Mononuclear cell (primary cell): Measurements from ENCODE around the gene TP53I3. TPM values are rescaled to one million over a fixed set of nuclear protein-coding genes. Genes with fewer than 3 reads are reported as not detected.

Experiments
- H3K27me3 ChIP-seq: 2 replicates; pipeline ENCODE4 v1.6.0; 2011; ENCODE audit warnings: low read length, control low read depth; ENCODE audit not compliant: insufficient read depth
- H3K4me1 ChIP-seq: 2 replicates; pipeline ENCODE4 v1.5.1; 2011; ENCODE audit warnings: mild to moderate bottlenecking, low read length, control low read depth; ENCODE audit not compliant: insufficient read depth
- H3K4me3 ChIP-seq: 2 replicates; pipeline ENCODE4 v1.5.1; 2011; ENCODE audit warnings: mild to moderate bottlenecking, low read length, moderate library complexity
- H3K9me3 ChIP-seq: 2 replicates; pipeline ENCODE4 v1.5.1; 2011; ENCODE audit warnings: low read depth, mild to moderate bottlenecking, control low read depth, low read length
- total RNA-seq: library from RNA; depleted of rRNA; stranded (reverse); fragments of >200 nt; gene quantifications from one replicate; pipeline ENCODE4 v1.2.3, GENCODE V29; 2012

Gene TP53I3
- total RNA-seq, 1 donor = 5.6 TPM

DNA sequence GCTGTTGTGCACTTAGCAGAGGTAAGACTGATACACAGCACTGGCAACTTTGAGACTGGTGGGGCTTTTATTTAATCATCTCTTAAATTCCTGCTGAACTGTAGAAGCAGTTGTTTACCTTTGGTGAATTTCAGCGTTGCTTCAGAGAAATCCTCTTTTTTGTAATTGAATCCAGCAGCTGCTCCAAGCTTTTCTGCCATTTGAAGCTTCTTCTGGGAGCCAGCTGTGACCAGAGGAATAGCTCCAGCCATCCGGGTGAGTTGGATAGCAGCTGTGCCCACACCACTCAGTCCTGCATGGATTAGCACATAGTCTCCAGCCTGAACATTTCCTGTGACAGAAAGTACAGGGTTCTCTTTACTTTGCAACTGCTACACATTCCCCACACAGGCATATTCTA is 3.9 kb downstream of the TP53I3 start:
- Histone ChIP-seq H3K27me3 (no peaks in the 10 kb centered on the region), H3K4me1 (peaks cover 68% of the 10 kb centered on the region), H3K4me3 (no peak overlapping the region), H3K9me3 (no peaks in the 10 kb centered on the region)

- Histone ChIP-seq H3K4me1 (peaks cover 59% of the 10 kb centered on the region), H3K27me3 (no peaks in the 10 kb centered on the region), H3K9me3 (no peaks in the 10 kb centered on the region), H3K4me3 (no peak overlapping the region)
Observed at GRCh38 chr2:24077879-24078278, 6.8 kb downstream of the TP53I3 start.

- Histone ChIP-seq H3K27me3 (no peaks in the 10 kb centered on the region), H3K9me3 (no peaks in the 10 kb centered on the region), H3K4me3 (peak overlapping the region; percentile 72), H3K4me1 (peaks cover 55% of the 10 kb centered on the region)
Observed at GRCh38 chr2:24077535-24077877, 7.1 kb downstream of the TP53I3 start.

DNA sequence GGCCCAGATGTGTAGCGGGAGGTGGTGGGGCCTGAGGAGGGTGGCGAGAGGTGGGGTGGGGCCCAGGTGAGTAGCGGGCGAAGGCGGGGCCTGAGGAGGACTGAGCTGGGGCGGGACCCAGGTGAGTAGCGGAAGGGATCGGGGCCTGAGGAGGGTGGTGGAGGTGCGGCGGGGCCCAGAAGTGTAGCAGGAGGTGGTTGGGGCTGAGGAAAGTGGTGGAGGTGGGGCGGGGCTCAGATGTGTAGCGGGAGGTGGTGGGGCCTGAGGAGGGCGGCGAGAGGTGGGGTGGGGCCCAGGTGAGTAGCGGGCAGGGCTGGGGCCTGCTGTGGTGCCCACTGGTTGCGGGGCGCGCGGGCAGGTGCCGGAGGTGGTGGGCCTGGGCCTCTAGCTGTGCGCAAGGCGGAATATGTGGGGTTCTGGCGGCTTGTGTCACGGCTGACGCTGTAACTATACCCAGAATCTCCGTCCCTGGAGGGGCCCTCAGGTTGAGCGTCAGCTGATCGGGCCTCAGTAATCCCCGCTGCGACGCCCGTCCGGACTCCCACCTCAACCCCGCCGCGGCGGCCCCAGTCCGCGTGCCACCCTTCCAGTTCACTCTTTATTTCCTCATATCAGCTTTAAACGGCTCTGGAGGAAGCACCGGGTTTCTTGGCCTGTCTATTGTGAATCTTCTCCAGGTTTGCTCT is 7.6 kb downstream of the TP53I3 start:
- peak overlapping the region; percentile 72 for H3K4me3 ChIP-seq
- peaks cover 50% of the 10 kb centered on the region for H3K4me1 ChIP-seq
- no peaks in the 10 kb centered on the region for H3K27me3 ChIP-seq
- no peaks in the 10 kb centered on the region for H3K9me3 ChIP-seq

DNA sequence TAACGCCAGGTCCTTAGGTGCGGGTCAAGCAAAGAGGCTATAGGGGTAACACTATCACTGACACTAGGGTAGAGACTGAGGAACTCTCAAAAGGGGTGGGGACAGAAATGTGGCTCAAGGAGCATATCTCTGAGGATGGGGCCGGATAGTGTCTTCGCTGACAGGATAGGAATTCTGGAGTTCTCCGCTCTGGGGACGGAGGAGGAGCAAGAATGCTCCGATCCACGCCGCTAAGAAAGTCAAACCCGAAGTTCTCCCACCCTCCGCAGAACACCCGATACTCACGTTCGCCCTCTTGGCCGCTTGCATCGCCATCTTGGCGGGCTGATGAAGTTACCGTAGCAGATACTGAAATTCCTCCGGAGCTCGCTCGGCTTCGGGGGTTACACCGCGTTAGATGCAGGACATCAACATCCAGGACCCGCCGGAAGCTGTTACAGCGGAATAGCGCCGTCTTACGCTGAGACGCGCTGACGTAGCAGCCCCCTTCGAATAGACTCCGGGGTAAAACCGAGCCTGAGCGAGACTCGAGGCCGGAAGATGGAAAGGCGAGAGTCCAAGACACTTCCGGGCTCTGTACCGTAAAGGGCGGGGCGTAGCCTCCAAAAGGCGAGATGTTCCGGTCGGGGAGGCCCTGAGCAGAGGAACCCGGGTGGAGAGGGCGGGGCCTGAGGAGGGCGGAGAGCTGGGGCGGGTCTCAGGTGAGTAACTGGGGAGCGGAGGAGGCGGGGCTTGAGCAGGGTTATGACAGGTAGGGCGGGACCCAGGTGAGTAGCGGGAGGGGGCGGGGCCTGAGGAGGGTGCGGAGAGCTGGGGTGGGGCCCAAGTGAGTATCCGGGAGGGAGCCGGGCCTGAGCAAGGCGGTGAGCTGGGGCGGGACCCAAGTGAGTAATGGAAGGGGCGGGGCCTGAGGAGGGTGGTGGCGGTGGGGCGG is 8.5 kb downstream of the TP53I3 start, which contains the start of gene SF3B6:
TSS of gene SF3B6 (minus strand) at position 412 of the 934 bp plus-strand sequence. CDS start at position 315, 97 bp downstream.
- Histone ChIP-seq H3K4me1 (peaks cover 42% of the 10 kb centered on the region), H3K4me3 (peak within 1 kb of the TSS; percentile 72), H3K9me3 (no peaks in the 10 kb centered on the region), H3K27me3 (no peaks in the 10 kb centered on the region)

- no peaks in the 10 kb centered on the region for H3K9me3 ChIP-seq
- peaks cover 35% of the 10 kb centered on the region for H3K4me1 ChIP-seq
- H3K27me3 ChIP-seq = no peaks in the 10 kb centered on the region
- peak overlapping the region; percentile 72 for H3K4me3 ChIP-seq
Observed at GRCh38 chr2:24075259-24075658, 9.4 kb downstream of the TP53I3 start.

GRCh38 chr2:24073816-24074215 is 10.8 kb downstream of the TP53I3 start:
- no peak overlapping the region for H3K4me3 ChIP-seq
- H3K27me3 ChIP-seq = no peaks in the 10 kb centered on the region
- no peaks in the 10 kb centered on the region for H3K9me3 ChIP-seq
- H3K4me1 ChIP-seq = peaks cover 33% of the 10 kb centered on the region

- Histone ChIP-seq H3K27me3 (no peaks in the 10 kb centered on the region), H3K4me1 (peaks cover 19% of the 10 kb centered on the region), H3K4me3 (no peak overlapping the region), H3K9me3 (no peaks in the 10 kb centered on the region)
Observed at GRCh38 chr2:24072259-24072658, 12.4 kb downstream of the TP53I3 start.

GRCh38 chr2:24065341-24065740 is 19.3 kb downstream of the TP53I3 start:
- no peaks in the 10 kb centered on the region for H3K4me1 ChIP-seq
- no peaks in the 10 kb centered on the region for H3K27me3 ChIP-seq
- no peaks in the 10 kb centered on the region for H3K9me3 ChIP-seq
- no peak overlapping the region for H3K4me3 ChIP-seq

DNA sequence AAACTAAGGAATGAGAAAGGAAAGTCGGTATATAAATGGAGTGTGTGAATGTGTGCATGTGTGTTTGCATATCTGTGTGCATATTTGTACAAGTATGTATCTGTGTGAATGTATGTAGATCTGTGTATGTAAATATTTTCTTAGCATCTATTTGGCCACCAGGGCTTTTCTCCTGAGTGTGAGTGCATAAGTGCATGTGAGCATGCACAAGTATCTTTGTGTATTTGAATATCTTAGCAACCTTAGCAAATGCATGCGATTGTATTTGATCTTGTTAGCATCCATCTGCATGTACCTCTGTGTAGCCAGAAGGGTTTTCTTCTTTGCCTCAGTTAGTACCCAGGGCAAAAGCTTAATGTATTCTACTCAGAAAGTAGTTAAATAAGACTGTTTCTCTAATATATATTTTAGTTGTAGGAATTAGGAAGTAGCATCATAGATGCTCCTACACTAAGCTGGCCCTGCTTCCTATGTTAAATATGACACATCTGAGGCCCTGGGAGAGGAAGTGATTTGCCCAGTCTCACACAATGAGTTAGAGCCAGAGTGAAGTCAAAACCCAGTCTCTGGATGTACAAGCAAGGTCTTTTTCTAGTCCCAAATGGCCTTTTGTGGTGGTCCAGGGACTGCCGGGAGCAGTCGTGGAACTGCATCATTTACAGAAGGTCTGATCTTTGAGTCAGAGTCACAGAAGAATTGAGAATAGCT is 25.9 kb downstream of the TP53I3 start:
- H3K27me3 ChIP-seq = no peaks in the 10 kb centered on the region
- no peak overlapping the region for H3K4me3 ChIP-seq
- no peaks in the 10 kb centered on the region for H3K9me3 ChIP-seq
- H3K4me1 ChIP-seq = no peaks in the 10 kb centered on the region

DNA sequence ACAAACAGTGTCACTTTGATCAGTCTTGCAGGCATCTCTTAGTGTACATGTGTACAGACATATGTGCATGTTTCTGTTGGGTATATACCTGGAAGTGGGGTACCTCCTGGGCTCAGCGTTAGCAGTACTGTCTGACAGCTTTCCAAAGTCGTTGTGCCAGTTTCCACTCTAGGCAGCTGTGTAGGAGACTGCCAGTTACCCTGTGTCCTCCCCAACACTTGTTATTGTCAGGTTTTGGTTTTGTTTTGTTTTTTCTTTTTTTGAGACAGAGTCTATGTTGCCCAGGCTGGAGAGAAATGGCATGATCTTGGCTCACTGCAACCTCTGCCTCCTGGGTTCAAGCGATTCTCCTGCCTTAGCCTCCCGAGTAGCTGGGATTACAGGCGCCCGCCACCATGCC is 28.9 kb downstream of the TP53I3 start:
- Histone ChIP-seq H3K4me1 (no peaks in the 10 kb centered on the region), H3K4me3 (no peak overlapping the region), H3K27me3 (peaks cover under 1% of the 10 kb centered on the region), H3K9me3 (no peaks in the 10 kb centered on the region)

DNA sequence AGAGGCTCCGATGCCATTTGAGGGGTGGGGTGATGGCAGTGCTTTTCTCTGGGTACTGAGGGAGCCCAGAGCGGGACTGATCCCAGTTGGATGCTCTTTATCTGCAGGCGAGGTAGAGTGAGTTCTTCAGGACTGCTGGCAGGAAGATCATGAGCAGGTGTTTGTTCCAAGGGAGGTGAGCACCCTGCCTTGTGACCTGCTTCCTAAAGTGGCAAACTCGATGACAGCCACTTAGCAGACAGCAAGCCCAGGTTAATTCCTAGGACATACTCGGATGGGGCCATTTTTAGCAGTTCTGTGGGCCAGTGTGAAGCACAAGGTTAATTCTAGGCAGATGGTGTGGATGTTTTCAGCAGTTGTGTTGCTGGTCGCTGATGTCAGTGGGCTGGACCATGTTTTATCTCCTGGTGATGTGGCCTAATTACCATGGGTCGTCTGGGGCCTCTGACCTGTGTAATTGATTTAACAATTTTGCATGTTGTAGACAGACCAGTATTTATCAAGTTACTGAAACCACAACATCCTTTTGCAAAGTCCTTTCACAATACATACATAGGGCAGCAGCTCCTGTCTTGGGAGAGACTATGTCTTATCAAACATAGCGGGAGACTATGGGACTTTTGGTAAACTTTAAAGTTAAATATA is 30.1 kb downstream of the TP53I3 start:
- Histone ChIP-seq H3K4me1 (peaks cover 7% of the 10 kb centered on the region), H3K4me3 (no peak overlapping the region), H3K9me3 (no peaks in the 10 kb centered on the region), H3K27me3 (peaks cover 7% of the 10 kb centered on the region)

DNA sequence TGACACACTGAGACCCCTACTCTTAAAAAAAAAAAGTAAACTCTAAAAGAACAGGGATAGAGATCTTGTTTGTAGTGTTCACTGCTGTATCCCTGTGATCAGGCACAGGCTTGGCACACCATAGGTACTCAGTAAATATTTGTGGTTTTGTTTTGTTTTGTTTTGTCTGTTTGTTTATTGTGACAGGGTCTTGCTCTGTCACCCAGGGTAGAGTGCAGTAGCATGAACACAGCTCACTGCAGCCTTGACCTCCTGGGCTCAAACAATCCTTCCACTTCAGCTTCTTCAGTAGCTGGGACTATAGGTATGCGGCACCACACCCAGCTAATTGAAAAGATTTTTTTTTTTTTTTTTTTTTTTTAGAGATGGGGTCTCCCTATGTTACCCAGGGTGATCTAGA is 31.7 kb downstream of the TP53I3 start:
- H3K27me3 ChIP-seq = peaks cover 17% of the 10 kb centered on the region
- H3K4me3 ChIP-seq = no peak overlapping the region
- no peaks in the 10 kb centered on the region for H3K9me3 ChIP-seq
- peaks cover 16% of the 10 kb centered on the region for H3K4me1 ChIP-seq

- Histone ChIP-seq H3K4me1 (peaks cover 24% of the 10 kb centered on the region), H3K27me3 (peaks cover 17% of the 10 kb centered on the region), H3K9me3 (no peaks in the 10 kb centered on the region), H3K4me3 (no peak overlapping the region)
Observed at GRCh38 chr2:24051833-24052232, 32.8 kb downstream of the TP53I3 start.
